ENCODE results near the gene DHCR7. TPM values are rescaled to one million over a fixed set of nuclear protein-coding genes. Genes with fewer than 3 reads are reported as not detected.

DHCR7 gene
- total RNA-seq, 1 donor from 2014 or later = 36.7 TPM

GRCh38 chr11:71396548-71397123 lies 51.6 kb downstream of the DHCR7 start:
- Histone ChIP-seq H3K4me3 (no peak overlapping the region), H3K9ac (no peak overlapping the region), H3K4me2 (no peak overlapping the region), H4K20me1 (ENCODE audit: low read depth) (no peaks in the 10 kb centered on the region), H3F3A (ENCODE audit: low read depth) (no peaks in the 10 kb centered on the region), H3K36me3 (no peaks in the 10 kb centered on the region), H3K4me1 (peaks cover 4% of the 10 kb centered on the region), H3K27me3 (peaks cover 13% of the 10 kb centered on the region), H3K79me2 (ENCODE audit: low read depth) (no peaks in the 10 kb centered on the region), H3K9me3 (ENCODE audit: low read depth) (no peaks in the 10 kb centered on the region), H3K27ac (no peak overlapping the region), H2AFZ (replicated peaks) (no peak overlapping the region)
- peaks cover 14% of the 10 kb centered on the region for H3K27me3 Mint-ChIP-seq (ENCODE audit: insufficient read depth, low read depth)
- no peaks in the 10 kb centered on the region for H3K9me3 Mint-ChIP-seq
- DNase-seq (ENCODE audit: low spot score) = no peak
- H3K4me1 Mint-ChIP-seq = peaks cover 6% of the 10 kb centered on the region
- H3K36me3 Mint-ChIP-seq = no peaks in the 10 kb centered on the region
- TF ChIP-seq EZH2 (IDR thresholded peaks at IDR 0.05) (no peak), EZH2phosphoT487 (IDR thresholded peaks at IDR 0.05) (no peak), CTCF (IDR thresholded peaks at IDR 0.05) (no peak)
- H3K27ac Mint-ChIP-seq = no peak overlapping the region
- no peak overlapping the region for H3K4me3 Mint-ChIP-seq

GRCh38 chr11:71395774-71396173 lies 52.4 kb downstream of the DHCR7 start:
- H3K4me2 ChIP-seq = no peak overlapping the region
- no peaks in the 10 kb centered on the region for H3F3A ChIP-seq (ENCODE audit: low read depth)
- H2AFZ ChIP-seq (replicated peaks) = no peak overlapping the region
- H3K9ac ChIP-seq = no peak overlapping the region
- Mint-ChIP-seq H3K27me3 (ENCODE audit: insufficient read depth, low read depth) (peaks cover 14% of the 10 kb centered on the region), H3K9me3 (no peaks in the 10 kb centered on the region), H3K36me3 (no peaks in the 10 kb centered on the region), H3K4me3 (no peak overlapping the region), H3K27ac (no peak overlapping the region), H3K4me1 (peaks cover 6% of the 10 kb centered on the region)
- DNase-seq (ENCODE audit: low spot score) = no peak
- peaks cover 18% of the 10 kb centered on the region for H3K27me3 ChIP-seq
- no peaks in the 10 kb centered on the region for H4K20me1 ChIP-seq (ENCODE audit: low read depth)
- TF ChIP-seq EZH2phosphoT487 (IDR thresholded peaks at IDR 0.05) (no peak), CTCF (IDR thresholded peaks at IDR 0.05) (no peak), EZH2 (IDR thresholded peaks at IDR 0.05) (no peak)
- no peak overlapping the region for H3K4me3 ChIP-seq
- no peaks in the 10 kb centered on the region for H3K9me3 ChIP-seq (ENCODE audit: low read depth)
- no peaks in the 10 kb centered on the region for H3K79me2 ChIP-seq (ENCODE audit: low read depth)
- peaks cover 4% of the 10 kb centered on the region for H3K4me1 ChIP-seq
- H3K27ac ChIP-seq = no peak overlapping the region
- H3K36me3 ChIP-seq = no peaks in the 10 kb centered on the region

- Histone ChIP-seq H3K4me2 (no peak overlapping the region), H3K36me3 (no peaks in the 10 kb centered on the region), H3K27ac (no peak overlapping the region), H3K9ac (no peak overlapping the region), H4K20me1 (ENCODE audit: low read depth) (no peaks in the 10 kb centered on the region), H3K79me2 (ENCODE audit: low read depth) (no peaks in the 10 kb centered on the region), H2AFZ (replicated peaks) (peak overlapping the region; percentile 17), H3F3A (ENCODE audit: low read depth) (no peaks in the 10 kb centered on the region), H3K9me3 (ENCODE audit: low read depth) (no peaks in the 10 kb centered on the region), H3K4me3 (no peak overlapping the region), H3K4me1 (peaks cover 4% of the 10 kb centered on the region), H3K27me3 (peaks cover 18% of the 10 kb centered on the region)
- no peak for DNase-seq (ENCODE audit: low spot score)
- TF ChIP-seq EZH2phosphoT487 (IDR thresholded peaks at IDR 0.05) = no peak
- TF ChIP-seq CTCF (IDR thresholded peaks at IDR 0.05) = no peak
- TF ChIP-seq EZH2 (IDR thresholded peaks at IDR 0.05) = no peak
- Mint-ChIP-seq H3K4me1 (peaks cover 6% of the 10 kb centered on the region), H3K27me3 (ENCODE audit: insufficient read depth, low read depth) (peaks cover 10% of the 10 kb centered on the region), H3K27ac (peak overlapping the region; percentile 16), H3K36me3 (no peaks in the 10 kb centered on the region), H3K4me3 (no peak overlapping the region), H3K9me3 (no peaks in the 10 kb centered on the region)
Observed at GRCh38 chr11:71395263-71395560, 53.0 kb downstream of the DHCR7 start.
